DMS53 treated with DMSO at 0.1 percent for 48 hours (cell line): ENCODE data around the gene CMBL.
"Not testable (repeated sequence)": the region's sequence is repeated elsewhere in the genome, so short reads cannot be mapped to it uniquely, and the experiment has no call there.

Experiments
- DNase-seq: peaks from one replicate; lab custom pipeline; 2025; ENCODE audit not compliant: unreplicated experiment; lab: John Stamatoyannopoulos, UW

Gene CMBL

DNA sequence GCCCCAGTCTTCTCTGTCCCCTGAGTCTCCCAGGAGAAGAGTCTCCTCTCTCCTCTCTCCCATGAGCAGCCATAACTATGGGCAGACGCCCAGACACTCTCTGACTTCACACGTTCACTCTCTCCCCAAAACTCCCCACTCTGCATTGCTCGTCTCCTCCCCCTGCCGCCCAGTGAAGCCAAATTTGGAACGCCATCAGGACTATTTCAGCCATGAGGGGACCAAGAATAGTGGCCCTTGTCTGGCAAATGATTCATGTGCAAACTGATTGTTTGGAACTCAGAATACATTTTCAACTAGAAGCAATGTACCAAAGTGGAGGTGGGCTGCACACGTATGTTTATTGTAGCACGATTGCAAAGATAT, 20.9 kb downstream of the CMBL start:
- DNase-seq: no peak

DNA sequence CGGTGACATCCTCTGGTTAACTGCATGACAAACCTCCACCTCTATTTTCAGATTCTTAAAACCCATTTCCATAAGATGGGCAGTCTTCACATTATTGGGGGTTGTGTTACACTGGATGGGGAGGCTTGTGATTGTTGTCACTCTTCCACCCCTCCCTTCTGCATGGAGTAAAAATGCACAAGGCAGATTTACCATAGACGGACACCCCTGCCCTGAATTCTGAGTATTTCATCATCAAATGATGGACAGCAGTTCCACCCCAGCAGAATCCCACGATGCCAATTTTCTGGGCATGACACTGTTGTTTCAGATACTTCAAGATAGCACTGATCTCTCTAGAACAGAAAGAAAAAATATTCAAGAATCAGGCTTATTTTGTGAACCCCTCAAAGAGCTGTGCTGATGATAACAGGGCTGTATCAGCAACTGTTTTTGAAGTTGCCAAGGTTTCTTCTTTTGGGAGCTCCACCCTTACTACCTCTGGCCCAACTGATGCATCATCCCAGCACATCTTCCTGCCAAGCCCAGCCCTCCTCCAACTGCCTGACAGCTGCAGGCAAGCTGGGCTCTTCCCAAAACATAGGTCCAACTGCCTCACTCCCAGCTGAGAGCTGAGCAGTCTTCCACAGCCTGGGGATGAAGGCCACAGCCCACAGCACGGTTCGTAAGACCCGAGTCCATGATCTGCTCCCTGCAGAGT, 21.4 kb downstream of the CMBL start:
- DNase-seq: no peak

GRCh38 chr5:10285362-10285761, 22.3 kb downstream of the CMBL start:
- not testable (repeated sequence) for DNase-seq

- DNase-seq: peak; percentile 90
Observed at GRCh38 chr5:10283927-10284635, 23.6 kb downstream of the CMBL start.

DNA sequence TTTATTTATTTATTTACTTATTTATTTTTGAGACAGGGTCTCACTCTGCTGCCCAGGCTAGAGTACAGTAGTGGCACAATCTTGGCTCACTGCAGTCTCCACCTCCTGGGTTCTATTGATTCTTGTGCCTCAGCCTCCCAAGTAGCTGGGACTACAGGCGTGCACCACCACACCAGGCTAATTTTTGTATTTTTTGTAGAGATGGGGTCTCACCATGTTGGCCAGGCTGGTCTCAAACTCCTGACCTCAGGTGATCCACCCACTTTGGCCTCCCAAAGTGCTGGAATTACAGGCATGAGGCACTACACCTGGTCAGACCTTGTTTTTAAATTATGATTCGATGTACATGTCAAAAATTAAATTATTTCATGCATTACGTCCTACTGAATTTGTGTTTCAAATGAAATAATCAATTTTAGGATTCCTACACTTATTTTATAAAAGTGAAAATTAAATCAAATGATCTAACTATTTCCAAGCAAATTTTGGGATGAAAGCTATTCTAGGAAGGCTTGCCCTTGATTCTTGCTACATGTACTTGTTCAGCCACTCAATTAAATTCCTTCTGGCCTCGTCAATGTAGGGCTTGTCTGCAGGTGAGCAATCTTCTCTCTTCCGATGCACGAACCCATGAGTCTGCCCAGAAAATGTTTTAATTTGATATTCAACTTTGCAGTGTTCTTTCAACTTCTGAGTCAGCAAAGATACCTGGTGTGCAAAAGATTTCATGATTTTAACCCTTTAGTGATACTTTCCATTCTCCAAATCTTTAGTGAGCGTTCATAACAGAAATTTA, 27.6 kb downstream of the CMBL start:
- DNase-seq: no peak

- no peak for DNase-seq
Observed at GRCh38 chr5:10279328-10279727, 28.4 kb downstream of the CMBL start.

- no peak for DNase-seq
Observed at GRCh38 chr5:10278658-10279279, 28.9 kb downstream of the CMBL start.

GRCh38 chr5:10277773-10278630, 29.7 kb downstream of the CMBL start:
- DNase-seq: no peak

GRCh38 chr5:10276691-10277090, 31.0 kb downstream of the CMBL start:
- no peak for DNase-seq

DNA sequence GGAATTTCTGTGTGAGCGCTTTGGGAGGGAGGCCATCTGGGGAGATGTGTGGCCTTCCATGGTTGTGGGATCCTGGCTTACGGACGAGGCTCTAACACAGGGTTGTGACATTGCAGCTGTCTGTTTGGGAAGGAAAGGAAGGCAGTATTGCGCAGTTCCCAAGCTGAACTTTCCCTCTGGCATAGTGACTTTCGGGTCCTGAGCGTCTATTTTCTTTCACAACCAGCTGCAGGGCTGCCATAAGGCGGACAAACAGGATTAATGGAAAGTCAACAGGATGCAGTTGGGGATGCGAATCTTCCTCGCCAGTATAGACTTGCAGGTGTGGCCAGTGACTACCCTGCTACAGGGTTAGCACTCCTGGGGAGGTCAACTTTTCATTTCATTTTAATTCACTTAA, 31.7 kb downstream of the CMBL start:
- DNase-seq: no peak

GRCh38 chr5:10275460-10275859, 32.2 kb downstream of the CMBL start:
- DNase-seq: no peak

- not testable (repeated sequence) for DNase-seq
Observed at GRCh38 chr5:10272875-10273209, 34.9 kb downstream of the CMBL start.

DNA sequence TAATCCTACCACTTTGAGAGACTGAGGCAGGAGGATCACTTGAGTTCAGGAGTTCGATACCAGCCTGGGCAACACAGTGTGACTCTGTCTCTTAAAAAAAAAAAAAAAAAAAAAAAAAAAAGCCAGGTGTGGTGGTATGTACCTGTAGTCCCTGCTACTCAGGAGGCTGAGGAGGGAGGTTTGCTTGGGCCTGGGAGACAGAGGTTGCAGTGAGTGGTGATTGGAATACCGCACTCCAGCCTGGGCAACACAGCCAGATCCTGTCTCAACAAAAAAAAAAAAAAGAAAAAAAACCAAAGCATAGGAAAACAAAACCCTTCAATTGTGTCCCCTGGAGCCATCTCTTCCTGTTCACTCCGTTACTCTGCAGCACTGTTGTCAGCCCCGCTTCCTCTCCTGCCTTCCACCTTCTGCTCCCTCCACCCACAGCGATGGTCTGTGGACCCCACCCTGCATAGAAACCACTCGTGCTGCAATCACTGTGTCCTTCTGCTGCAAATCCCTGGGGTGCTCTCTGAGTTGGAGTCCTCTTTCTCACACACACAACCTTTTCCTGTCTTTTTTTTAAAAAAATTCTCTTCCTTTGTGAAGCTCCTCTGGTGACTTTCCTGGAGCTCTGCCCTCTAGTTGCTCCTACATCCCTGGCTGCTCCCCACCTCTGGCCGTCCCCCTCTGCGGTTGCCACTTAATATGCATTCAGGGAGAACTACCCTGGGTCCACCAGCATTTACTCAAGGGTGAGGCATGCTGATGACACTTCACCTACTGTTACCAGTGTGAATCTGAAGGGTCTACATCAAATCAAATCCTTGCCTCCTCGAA, 35.4 kb downstream of the CMBL start:
- no peak for DNase-seq

- no peak for DNase-seq
Observed at GRCh38 chr5:10268100-10268499, 39.6 kb downstream of the CMBL start.

DNA sequence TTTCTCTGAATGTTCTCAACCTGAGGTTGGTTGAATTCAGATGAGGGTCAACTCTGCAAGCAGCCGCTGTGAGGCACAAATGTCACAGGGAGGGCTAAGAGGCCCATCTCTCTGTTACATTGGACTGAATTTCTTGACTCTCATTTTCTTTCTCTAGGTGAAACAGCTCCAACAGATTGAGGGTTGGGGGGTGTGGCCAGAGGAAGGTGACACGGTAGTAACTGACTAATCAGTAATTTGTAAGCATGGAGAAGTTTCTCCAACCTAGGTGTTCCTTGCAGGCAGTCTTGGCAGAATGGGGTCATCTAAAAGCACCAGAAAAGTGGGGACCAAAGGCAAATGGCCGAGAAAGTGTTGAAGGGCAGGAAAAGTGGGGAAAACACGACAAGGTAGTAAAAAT, 40.9 kb downstream of the CMBL start:
- DNase-seq: no peak

DNA sequence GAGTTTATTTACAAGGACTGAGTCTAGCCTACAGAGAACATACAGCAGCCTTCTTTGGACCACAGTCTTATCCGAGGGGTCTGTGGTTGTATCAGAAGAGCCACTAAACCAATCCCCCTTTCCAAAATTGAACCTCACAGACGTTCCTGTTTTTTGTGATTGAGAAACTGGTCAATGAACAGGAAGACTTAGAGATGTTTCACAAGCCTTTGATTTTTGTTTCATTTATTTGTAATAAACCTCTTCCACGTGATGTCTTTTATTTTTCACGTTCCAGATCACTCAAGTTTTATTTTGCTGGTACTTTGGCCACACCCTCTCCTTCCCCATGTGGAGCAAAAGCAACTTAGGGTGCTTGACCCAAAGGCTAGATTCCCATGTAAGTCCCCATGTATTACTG, 41.6 kb downstream of the CMBL start:
- no peak for DNase-seq

- DNase-seq: no peak
Observed at GRCh38 chr5:10265245-10266109, 42.2 kb downstream of the CMBL start.

DNA sequence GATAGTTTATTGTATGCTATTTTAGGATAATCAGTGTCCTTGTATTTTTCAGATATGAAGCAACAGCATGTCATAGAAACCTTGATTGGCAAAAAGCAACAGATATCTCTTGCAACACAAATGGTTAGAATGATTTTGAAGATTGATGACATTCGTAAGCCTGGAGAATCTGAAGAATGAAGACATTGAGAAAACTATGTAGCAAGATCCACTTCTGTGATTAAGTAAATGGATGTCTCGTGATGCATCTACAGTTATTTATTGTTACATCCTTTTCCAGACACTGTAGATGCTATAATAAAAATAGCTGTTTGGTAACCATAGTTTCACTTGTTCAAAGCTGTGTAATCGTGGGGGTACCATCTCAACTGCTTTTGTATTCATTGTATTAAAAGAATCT, 43.1 kb downstream of the CMBL start:
- no peak for DNase-seq

- DNase-seq: no peak
Observed at GRCh38 chr5:10262995-10263394, 44.7 kb downstream of the CMBL start.
